Neuronal stem cell (in vitro differentiated cells): ENCODE results near the gene OR2A5.

Source experiments
- DNase-seq: peaks from one replicate; pipeline ENCODE4 v3.0.0-alpha.2; 2013; ENCODE audit warnings: low spot score
- H2AFZ ChIP-seq: one replicate; pipeline ENCODE4 v1.6.1; 2013; ENCODE audit warnings: mild to moderate bottlenecking, low read length, inconsistent platforms
- H2AK5ac ChIP-seq: 2 replicates; pipeline ENCODE4 v1.6.1; 2013; ENCODE audit warnings: low read depth, mild to moderate bottlenecking, inconsistent platforms, low read length, moderate library complexity, mixed read lengths
- H2BK120ac ChIP-seq: 2 replicates; pipeline ENCODE4 v1.6.1; 2013; ENCODE audit warnings: low read depth, mild to moderate bottlenecking, inconsistent platforms, low read length, moderate library complexity, mixed read lengths
- H2BK12ac ChIP-seq: one replicate; pipeline ENCODE4 v1.6.1; 2013; ENCODE audit warnings: low read length, inconsistent platforms
- H2BK15ac ChIP-seq: 2 replicates; pipeline ENCODE4 v1.6.1; 2013; ENCODE audit warnings: mild to moderate bottlenecking, low read length, inconsistent platforms, mixed read lengths
- H2BK5ac ChIP-seq: one replicate; pipeline ENCODE4 v1.6.1; 2013; ENCODE audit warnings: inconsistent platforms, mild to moderate bottlenecking, low read length, moderate library complexity
- H3K14ac ChIP-seq: one replicate; pipeline ENCODE4 v1.6.1; 2013; ENCODE audit warnings: low read length, inconsistent platforms
- H3K18ac ChIP-seq: 2 replicates; pipeline ENCODE4 v1.6.1; 2013; ENCODE audit warnings: low read length, inconsistent platforms
- H3K23ac ChIP-seq: 2 replicates; pipeline ENCODE4 v1.6.1; 2013; ENCODE audit warnings: low read depth, mild to moderate bottlenecking, mixed read lengths, low read length, inconsistent platforms; ENCODE audit not compliant: poor library complexity
- H3K27ac ChIP-seq: replicated peaks from 3 replicates; pipeline ENCODE4 v1.5.1; 2013; ENCODE audit warnings: low read length, inconsistent platforms
- H3K27me3 ChIP-seq, 3 experiments: 2 replicates each; pipeline ENCODE4 v1.6.1; 2013; ENCODE audit warnings: low read length in 3 of 3, mild to moderate bottlenecking in 2 of 3, inconsistent platforms in 1 of 3, low read depth in 1 of 3, mixed read lengths in 1 of 3, moderate library complexity in 1 of 3; ENCODE audit not compliant: control insufficient read depth in 3 of 3, insufficient read depth in 3 of 3
- H3K36me3 ChIP-seq, 2 donors: replicated peaks in 1 of 2; 2 replicates each; pipeline ENCODE4 v1.6.1; 2013; ENCODE audit warnings: low read length in 2 of 2; ENCODE audit not compliant: control insufficient read depth in 2 of 2, insufficient read depth in 2 of 2
- H3K4ac ChIP-seq: 2 replicates; pipeline ENCODE4 v1.6.1; 2013; ENCODE audit warnings: inconsistent platforms, mild to moderate bottlenecking, low read length, moderate library complexity
- H3K4me1 ChIP-seq, 2 donors: 1 replicate in 1 of 2; 2 replicates in 1 of 2; pipeline ENCODE4 v1.6.1; 2013; ENCODE audit warnings: low read length in 2 of 2, low read depth in 1 of 2; ENCODE audit not compliant: control insufficient read depth in 2 of 2, insufficient read depth in 1 of 2
- H3K4me2 ChIP-seq: one replicate; pipeline ENCODE4 v1.6.1; 2013; ENCODE audit warnings: mild to moderate bottlenecking, low read length, inconsistent platforms; ENCODE audit not compliant: insufficient read depth, poor library complexity, severe bottlenecking
- H3K4me3 ChIP-seq, 2 donors: 2 replicates each; pipeline ENCODE4 v1.5.1; 2013; ENCODE audit warnings: low read length in 2 of 2, mild to moderate bottlenecking in 2 of 2, inconsistent platforms in 1 of 2, moderate library complexity in 1 of 2
- H3K79me1 ChIP-seq: one replicate; pipeline ENCODE4 v1.6.1; 2013; ENCODE audit warnings: low read depth, mild to moderate bottlenecking, inconsistent platforms, low read length, moderate library complexity
- H3K9ac ChIP-seq: one replicate; pipeline ENCODE4 v1.6.1; 2013; ENCODE audit warnings: mild to moderate bottlenecking, low read depth, low read length, inconsistent platforms; ENCODE audit not compliant: poor library complexity
- H3K9me3 ChIP-seq, 2 donors: replicated peaks in 1 of 2; 2 replicates each; pipeline versions ENCODE3 to v1.6.1; 2013; ENCODE audit warnings: low read length in 2 of 2, mild to moderate bottlenecking in 2 of 2, inconsistent platforms in 1 of 2, low read depth in 1 of 2, mixed read lengths in 1 of 2, moderate library complexity in 1 of 2; ENCODE audit not compliant: control insufficient read depth in 2 of 2, insufficient read depth in 1 of 2
- H4K8ac ChIP-seq: one replicate; pipeline ENCODE4 v1.6.1; 2013; ENCODE audit warnings: low read depth, mild to moderate bottlenecking, inconsistent platforms, low read length, moderate library complexity
- H4K91ac ChIP-seq: one replicate; pipeline ENCODE4 v1.6.1; 2013; ENCODE audit warnings: low read length, low read depth, mild to moderate bottlenecking, inconsistent platforms; ENCODE audit not compliant: poor library complexity
- WGBS, 2 donors: extraction: QIAGEN DNeasy Blood & Tissue Kit; methylation state at CpG; one replicate each; pipeline ENCODE4 v1.1.7; 2013; ENCODE audit warnings: missing lambda C conversion rate in 2 of 2, mixed read lengths in 1 of 2; ENCODE audit not compliant: insufficient read length in 2 of 2, insufficient replicate concordance in 1 of 2; ENCODE audit errors: extremely low coverage in 2 of 2; 5-methylcytosine and 5-hydroxymethylcytosine counted together

OR2A5 gene

DNA sequence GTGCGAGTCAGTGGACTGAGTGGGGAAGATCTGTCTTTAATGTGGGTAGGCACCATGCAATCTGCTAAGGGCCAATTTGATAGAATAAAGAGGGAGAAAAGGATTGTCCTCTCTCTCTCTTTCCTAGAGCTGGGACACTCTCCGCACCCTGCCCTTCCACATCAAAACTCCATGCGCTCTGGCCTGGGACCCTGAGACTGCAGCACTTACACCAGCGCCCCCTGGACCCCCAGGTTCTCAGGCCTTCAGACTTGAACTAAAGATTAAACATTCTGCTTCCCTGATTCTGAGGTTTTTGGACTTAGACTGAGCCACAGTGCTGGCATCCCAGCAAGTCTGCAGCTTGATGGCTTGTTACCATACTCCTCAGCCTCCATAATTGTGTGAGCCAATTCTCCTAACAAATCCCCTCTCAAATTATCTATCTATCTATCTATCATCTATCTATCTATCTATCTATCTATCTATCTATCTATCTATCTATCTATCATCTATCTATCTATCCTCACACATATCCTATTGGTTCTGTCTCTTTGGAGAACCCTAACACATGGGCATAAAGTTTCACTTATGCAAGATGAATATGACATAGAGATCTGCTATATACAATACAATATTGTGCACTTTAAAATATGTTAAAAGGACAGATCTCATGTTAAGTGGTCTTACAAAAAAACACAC lies 22.4 kb upstream of the OR2A5 start:
- H2AFZ ChIP-seq = no peak overlapping the region
- WGBS, 2 donors = no CpG with 5 or more reads among the region's 4 CpGs
- no peaks in the 10 kb centered on the region for H3K27me3 ChIP-seq
- no peak overlapping the region for H4K8ac ChIP-seq
- H3K36me3 ChIP-seq = no peaks in the 10 kb centered on the region
- no peak overlapping the region for H2BK15ac ChIP-seq
- H4K91ac ChIP-seq = no peak overlapping the region
- H3K18ac ChIP-seq = no peak overlapping the region
- no peaks in the 10 kb centered on the region for H3K9me3 ChIP-seq
- H3K4me2 ChIP-seq = no peak overlapping the region
- H3K4ac ChIP-seq = no peak overlapping the region
- H3K14ac ChIP-seq = no peak overlapping the region
- H2BK120ac ChIP-seq = no peak overlapping the region
- H3K27ac ChIP-seq = no peak overlapping the region
- no peak overlapping the region for H3K4me3 ChIP-seq
- H3K4me1 ChIP-seq = peaks cover 0 to 2% of the 10 kb centered on the region in 2 donors
- H2BK5ac ChIP-seq = no peak overlapping the region
- H3K23ac ChIP-seq = no peak overlapping the region
- H3K79me1 ChIP-seq = no peaks in the 10 kb centered on the region
- no peak for DNase-seq
- H2AK5ac ChIP-seq = no peak overlapping the region
- H3K9ac ChIP-seq = no peak overlapping the region
- no peak overlapping the region for H2BK12ac ChIP-seq

GRCh38 chr7:144027070-144027469 lies 21.7 kb upstream of the OR2A5 start:
- Histone ChIP-seq H3K36me3 (no peaks in the 10 kb centered on the region), H4K8ac (no peak overlapping the region), H3K18ac (no peak overlapping the region), H2BK5ac (no peak overlapping the region), H2BK120ac (no peak overlapping the region), H2BK12ac (no peak overlapping the region), H3K23ac (no peak overlapping the region), H4K91ac (no peak overlapping the region), H3K4me3 (no peak overlapping the region), H3K4me2 (no peak overlapping the region), H3K9ac (no peak overlapping the region), H3K4ac (no peak overlapping the region), H3K27me3 (no peaks in the 10 kb centered on the region), H3K9me3 (no peaks in the 10 kb centered on the region), H3K27ac (no peak overlapping the region), H3K14ac (no peak overlapping the region), H3K4me1 (peaks cover 0 to 2% of the 10 kb centered on the region in 2 donors), H3K79me1 (no peaks in the 10 kb centered on the region), H2BK15ac (no peak overlapping the region), H2AFZ (no peak overlapping the region), H2AK5ac (no peak overlapping the region)
- peak; percentile 5 for DNase-seq
- WGBS, 2 donors = no CpG with 5 or more reads among the region's 3 CpGs

DNA sequence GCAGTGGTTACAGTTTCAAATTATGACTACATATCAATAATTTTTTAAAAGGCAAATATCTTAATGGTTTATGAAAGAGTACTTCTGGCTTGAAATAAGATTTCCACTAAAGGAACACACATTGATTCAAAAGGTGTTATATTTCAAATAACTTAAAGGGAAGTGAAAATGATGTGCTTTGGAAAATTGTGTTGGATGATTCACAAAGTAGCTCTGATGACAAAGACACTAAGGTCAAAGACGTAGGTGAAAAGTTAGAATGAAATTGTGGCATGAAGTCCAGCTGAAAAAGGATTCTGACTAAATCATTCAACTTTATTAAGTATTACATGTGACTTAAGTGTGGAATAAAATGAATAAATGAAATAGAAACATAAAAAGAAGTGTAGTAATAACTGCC lies 20.8 kb upstream of the OR2A5 start:
- Histone ChIP-seq H4K8ac (no peak overlapping the region), H2AFZ (no peak overlapping the region), H3K9ac (no peak overlapping the region), H3K4ac (no peak overlapping the region), H3K4me1 (no peaks in the 10 kb centered on the region), H2BK5ac (no peak overlapping the region), H3K4me3 (no peak overlapping the region), H2AK5ac (no peak overlapping the region), H3K4me2 (no peak overlapping the region), H3K23ac (no peak overlapping the region), H2BK120ac (no peak overlapping the region), H4K91ac (no peak overlapping the region), H3K27me3 (no peaks in the 10 kb centered on the region), H3K18ac (no peak overlapping the region), H3K79me1 (no peaks in the 10 kb centered on the region), H3K36me3 (no peaks in the 10 kb centered on the region), H2BK15ac (no peak overlapping the region), H3K9me3 (no peaks in the 10 kb centered on the region), H3K27ac (no peak overlapping the region), H2BK12ac (no peak overlapping the region), H3K14ac (no peak overlapping the region)
- no peak for DNase-seq
- WGBS, 2 donors = no CpG with 5 or more reads among the region's 1 CpG

GRCh38 chr7:144028547-144028946 lies 20.2 kb upstream of the OR2A5 start:
- no peak for DNase-seq
- H3K4me3 ChIP-seq = no peak overlapping the region

More at GRCh38 chr7:144028547-144028946, 20.2 kb upstream of the OR2A5 start:
- Histone ChIP-seq H3K23ac (no peak overlapping the region), H2BK120ac (no peak overlapping the region), H3K14ac (no peak overlapping the region), H3K36me3 (no peaks in the 10 kb centered on the region), H3K9ac (no peak overlapping the region), H2AFZ (no peak overlapping the region), H3K4me2 (no peak overlapping the region), H3K4me1 (no peaks in the 10 kb centered on the region), H3K79me1 (no peaks in the 10 kb centered on the region), H3K27ac (no peak overlapping the region), H4K8ac (no peak overlapping the region), H3K18ac (no peak overlapping the region), H2AK5ac (no peak overlapping the region), H2BK15ac (no peak overlapping the region), H3K4ac (no peak overlapping the region), H4K91ac (no peak overlapping the region), H2BK5ac (no peak overlapping the region), H3K27me3 (no peaks in the 10 kb centered on the region), H3K9me3 (no peaks in the 10 kb centered on the region), H2BK12ac (no peak overlapping the region)
- WGBS, 2 donors = no CpG with 5 or more reads among the region's 3 CpGs
